Measurements from ENCODE around the gene PLIN1. TPM values are rescaled to one million over a fixed set of nuclear protein-coding genes. Genes with fewer than 3 reads are reported as not detected.

The PLIN1 gene
- total RNA-seq, 1 donor from 2014 or later = 0.07 TPM

- H3K36me3 Mint-ChIP-seq = peaks cover 60% of the 10 kb centered on the region
- H3K36me3 ChIP-seq = peaks cover 5% of the 10 kb centered on the region
These were observed 51.8 kb downstream of the PLIN1 start for GRCh38 chr15:89627256-89627970.

GRCh38 chr15:89625716-89626115 is 53.5 kb downstream of the PLIN1 start:
- no peak overlapping the region for H3K27ac Mint-ChIP-seq
- peaks cover 4% of the 10 kb centered on the region for H3K4me1 Mint-ChIP-seq
- Histone ChIP-seq H3K9me3 (ENCODE audit: low read depth) (no peaks in the 10 kb centered on the region), H3K27ac (no peak overlapping the region), H3F3A (ENCODE audit: low read depth) (no peaks in the 10 kb centered on the region), H3K4me1 (no peaks in the 10 kb centered on the region), H3K36me3 (peaks cover 5% of the 10 kb centered on the region), H3K27me3 (no peaks in the 10 kb centered on the region), H3K79me2 (ENCODE audit: low read depth) (no peaks in the 10 kb centered on the region), H4K20me1 (ENCODE audit: low read depth) (peaks cover 8% of the 10 kb centered on the region), H2AFZ (replicated peaks) (no peak overlapping the region), H3K4me2 (no peak overlapping the region), H3K9ac (no peak overlapping the region), H3K4me3 (no peak overlapping the region)
- TF ChIP-seq CTCF (IDR thresholded peaks at IDR 0.05) (no peak), EZH2 (IDR thresholded peaks at IDR 0.05) (no peak), EZH2phosphoT487 (IDR thresholded peaks at IDR 0.05) (no peak)
- H3K27me3 Mint-ChIP-seq (ENCODE audit: insufficient read depth, low read depth) = peaks cover 15% of the 10 kb centered on the region
- no peak for DNase-seq (ENCODE audit: low spot score)
- peaks cover 52% of the 10 kb centered on the region for H3K36me3 Mint-ChIP-seq
- H3K9me3 Mint-ChIP-seq = no peaks in the 10 kb centered on the region
- no peak overlapping the region for H3K4me3 Mint-ChIP-seq

More at GRCh38 chr15:89627256-89627970, 51.8 kb downstream of the PLIN1 start:
- Histone ChIP-seq H3K4me1 (no peaks in the 10 kb centered on the region), H3K27ac (no peak overlapping the region), H3K79me2 (ENCODE audit: low read depth) (no peaks in the 10 kb centered on the region), H3K9ac (no peak overlapping the region), H3K4me2 (no peak overlapping the region), H4K20me1 (ENCODE audit: low read depth) (peaks cover 8% of the 10 kb centered on the region), H3K27me3 (no peaks in the 10 kb centered on the region), H2AFZ (replicated peaks) (no peak overlapping the region), H3K9me3 (ENCODE audit: low read depth) (no peaks in the 10 kb centered on the region), H3F3A (ENCODE audit: low read depth) (no peaks in the 10 kb centered on the region), H3K4me3 (no peak overlapping the region)
- H3K27ac Mint-ChIP-seq = no peak overlapping the region
- no peak for DNase-seq (ENCODE audit: low spot score)
- no peak overlapping the region for H3K4me3 Mint-ChIP-seq
- peaks cover 1% of the 10 kb centered on the region for H3K9me3 Mint-ChIP-seq
- H3K27me3 Mint-ChIP-seq (ENCODE audit: insufficient read depth, low read depth) = peaks cover 17% of the 10 kb centered on the region
- no peak for TF ChIP-seq EZH2phosphoT487 (IDR thresholded peaks at IDR 0.05)
- no peak for TF ChIP-seq EZH2 (IDR thresholded peaks at IDR 0.05)
- no peak for TF ChIP-seq CTCF (IDR thresholded peaks at IDR 0.05)
- H3K4me1 Mint-ChIP-seq = peaks cover 4% of the 10 kb centered on the region

- no peak overlapping the region for H3K27ac ChIP-seq
- no peak overlapping the region for H3K4me3 Mint-ChIP-seq
- H3K36me3 Mint-ChIP-seq = peaks cover 50% of the 10 kb centered on the region
- no peaks in the 10 kb centered on the region for H3K27me3 ChIP-seq
- no peak overlapping the region for H3K27ac Mint-ChIP-seq
- no peaks in the 10 kb centered on the region for H3K9me3 Mint-ChIP-seq
- no peak overlapping the region for H3K4me3 ChIP-seq
- H3K4me1 ChIP-seq = no peaks in the 10 kb centered on the region
- H3K9ac ChIP-seq = no peak overlapping the region
- no peak overlapping the region for H3K4me2 ChIP-seq
- H3K9me3 ChIP-seq (ENCODE audit: low read depth) = no peaks in the 10 kb centered on the region
- H3K27me3 Mint-ChIP-seq (ENCODE audit: insufficient read depth, low read depth) = peaks cover 6% of the 10 kb centered on the region
- no peak for DNase-seq (ENCODE audit: low spot score)
- H2AFZ ChIP-seq (replicated peaks) = no peak overlapping the region
- TF ChIP-seq CTCF (IDR thresholded peaks at IDR 0.05) = no peak
- no peak for TF ChIP-seq EZH2 (IDR thresholded peaks at IDR 0.05)
- no peak for TF ChIP-seq EZH2phosphoT487 (IDR thresholded peaks at IDR 0.05)
- H3F3A ChIP-seq (ENCODE audit: low read depth) = no peaks in the 10 kb centered on the region
- H4K20me1 ChIP-seq (ENCODE audit: low read depth) = peaks cover 8% of the 10 kb centered on the region
- no peaks in the 10 kb centered on the region for H3K79me2 ChIP-seq (ENCODE audit: low read depth)
- H3K36me3 ChIP-seq = peaks cover 15% of the 10 kb centered on the region
- no peaks in the 10 kb centered on the region for H3K4me1 Mint-ChIP-seq
These were observed 56.0 kb downstream of the PLIN1 start for GRCh38 chr15:89623165-89623564.

All from neural progenitor cell (in vitro differentiated cells).